ENCODE measurements around the gene TCHH.

- TF ChIP-seq ISL1 (CRISPR knock-in tag; IDR thresholded peaks at IDR 0.05) = no peak
- no peak for TF ChIP-seq ZFP30 (CRISPR knock-in tag; IDR thresholded peaks at IDR 0.05)
- TF ChIP-seq PATZ1 (CRISPR knock-in tag; IDR thresholded peaks at IDR 0.05; ENCODE audit: borderline replicate concordance) = no peak
- no peak for TF ChIP-seq ZC3H10 (CRISPR knock-in tag; IDR thresholded peaks at IDR 0.05)
- TF ChIP-seq ZNF70 (CRISPR knock-in tag; IDR thresholded peaks at IDR 0.05) = no peak
- no peak for TF ChIP-seq OSR1 (CRISPR knock-in tag; IDR thresholded peaks at IDR 0.05)
- TF ChIP-seq SNAI2 (CRISPR knock-in tag; IDR thresholded peaks at IDR 0.05) = no peak
- TF ChIP-seq ARNTL (CRISPR knock-in tag; IDR thresholded peaks at IDR 0.05; ENCODE audit: borderline replicate concordance, low read depth) = no peak
- TF ChIP-seq RARB (CRISPR knock-in tag; IDR thresholded peaks at IDR 0.05) = no peak
- no peak for TF ChIP-seq TCF4 (CRISPR knock-in tag; IDR thresholded peaks at IDR 0.05; ENCODE audit: borderline replicate concordance)
- TF ChIP-seq CSDC2 (CRISPR knock-in tag; IDR thresholded peaks at IDR 0.05) = no peak
Observed at GRCh38 chr1:152125834-152126443, 10.7 kb upstream of the TCHH start.

Measured in SK-N-SH treated with all-trans-retinoic acid at 6 μM for 48 hours (cell line).